PFSK-1 (cell line): ENCODE measurements around the gene CAMTA1.

Experiments
- POLR2AphosphoS5 ChIP-seq: IDR thresholded peaks from 2 replicates; pipeline ENCODE4 v1.6.1; 2012; ENCODE audit warnings: low read depth, mild to moderate bottlenecking, control low read depth, low read length, moderate library complexity
- SIN3A ChIP-seq: IDR thresholded peaks from 2 replicates; pipeline ENCODE4 v1.6.1; 2012; ENCODE audit warnings: mild to moderate bottlenecking, low read length, moderate library complexity, borderline replicate concordance; ENCODE audit not compliant: insufficient read depth
- TAF1 ChIP-seq: IDR thresholded peaks from 2 replicates; pipeline ENCODE4 v1.6.1; 2012; ENCODE audit warnings: low read length, control low read depth, borderline replicate concordance; ENCODE audit not compliant: insufficient read depth

- TF ChIP-seq POLR2AphosphoS5 (no peak), SIN3A (no peak), TAF1 (no peak)
These were observed 623.5 kb downstream of the CAMTA1 start for GRCh38 chr1:7408771-7409150.
